Pancreas (tissue), 10 donors: Measurements from ENCODE around the gene DTD1. TPM values are rescaled to one million over a fixed set of nuclear protein-coding genes. Genes with fewer than 3 reads are reported as not detected.

ENCODE experiments used
- ATAC-seq, 4 donors: fragments of 200-7000 bp; cut with Tn5 transposase; one replicate each; pipeline versions ENCODE4 v1.8.0 to v1.9.1; 2020; ENCODE audit warnings: mild to moderate bottlenecking in 4 of 4, moderate library complexity in 4 of 4
- DNase-seq, 6 donors: peaks; one replicate each; pipeline ENCODE4 v3.0.0-alpha.2; 2020
- FAIRE-seq: peaks from 2 replicates; lab custom pipeline; 2012; peaks lifted over from hg19 to GRCh38; lab: Jason Lieb, UNC
- H3K27ac ChIP-seq, 4 donors: fragments of 200-600 bp; sonication (generic); 1 replicate in 3 of 4; 2 replicates in 1 of 4; pipeline versions ENCODE4 v1.5.0 to v1.8.0; 2020
- H3K27me3 ChIP-seq, 4 donors: fragments of 200-600 bp; one replicate each; pipeline ENCODE4 v1.8.0; 2021
- H3K36me3 ChIP-seq, 3 donors: fragments of 200-600 bp; sonication (generic) in 1 of 3; one replicate each; pipeline versions ENCODE4 v1.5.0 to v1.8.0; 2020 to 2021
- H3K4me1 ChIP-seq, 3 donors: fragments of 200-600 bp; one replicate each; pipeline ENCODE4 v1.8.0; 2021
- H3K4me3 ChIP-seq, 4 donors: fragments of 200-600 bp; sonication (generic) in 2 of 4; one replicate each; pipeline versions ENCODE4 v1.5.0 to v1.8.0; 2020 to 2021
- H3K9me3 ChIP-seq, 4 donors: fragments of 200-600 bp; one replicate each; pipeline ENCODE4 v1.8.0; 2021
- CTCF ChIP-seq, 4 donors: fragments of 200-600 bp; sonication (generic) in 3 of 4; IDR thresholded peaks; one replicate each; pipeline versions ENCODE4 v1.5.0 to v1.8.0; 2021; ENCODE audit warnings: antibody characterized with exemption in 4 of 4
- WGBS, 2 donors: extraction: QIAGEN DNeasy Blood & Tissue Kit; methylation state at CpG; one replicate each; pipeline ENCODE4 v1.1.7; 2013; 5-methylcytosine and 5-hydroxymethylcytosine counted together
- intact Hi-C, 3 donors: fragments of 100-400 bp; cut with DNase I; formaldehyde crosslinking; loops; one replicate each; pipeline versions ENCODE4 v1.11.1 to v1.14.2; 2022
- polyA plus RNA-seq, 2 donors: library from polyadenylated mRNA; stranded (reverse); fragments of 200-250 nt; gene quantifications; one replicate each; pipeline ENCODE4 v1.2.3, GENCODE V29; 2013
- total RNA-seq, 6 donors: library from RNA; stranded (reverse); fragmentation: NEBNext Ultra II Directional in 4 of 6; extraction: Animal tissue kit (Norgen Biotek cat#: 25700) in 4 of 6; gene quantifications; one replicate each; pipeline versions ENCODE4 v1.2.1 to v1.2.4, GENCODE V29; 2021 to 2023
- donor health status: healthy with polysubstance abuse.
- donor health status: DM: no; HTN: no; CAD: no; lungs with moderate emphysema.
- donor health status: DM: no; HTN: no; CAD: no.
- donor health status: control.
- donor health status: control.
- donor health status: Bipolar disorder and iron deficiency.
- donor health status: DM: yes; HTN: yes; CAD: no.
- donor health status: DM: no; HTN: no; CAD: no.
- donor health status: DM: no; HTN: no; CAD: no.
- donor health status: DM: yes; HTN: yes; CAD: no.

Gene DTD1
- total and polyA plus RNA-seq, 8 donors: 7.4 to 20.6 (median 12.1) TPM

- DNase-seq: no peak
- no peak for ATAC-seq
- FAIRE-seq: no peak
- TF ChIP-seq CTCF (IDR thresholded peaks at IDR 0.05): no peak
- Histone ChIP-seq H3K36me3 (no peaks in the 10 kb centered on the region), H3K9me3 (no peaks in the 10 kb centered on the region), H3K27me3 (no peaks in the 10 kb centered on the region), H3K4me3 (no peak overlapping the region), H3K27ac (no peak overlapping the region), H3K4me1 (no peaks in the 10 kb centered on the region)
- 88 to 90% methylated on average over 1 of the region's 1 CpG for WGBS, 2 donors
- intact Hi-C loops: no loop called here
Observed at GRCh38 chr20:18712131-18712530, 124.3 kb downstream of the DTD1 start.

- Histone ChIP-seq H3K9me3 (no peaks in the 10 kb centered on the region), H3K27me3 (no peaks in the 10 kb centered on the region), H3K4me3 (no peak overlapping the region), H3K4me1 (no peaks in the 10 kb centered on the region), H3K27ac (no peak overlapping the region), H3K36me3 (no peaks in the 10 kb centered on the region)
- ATAC-seq: no peak
- FAIRE-seq: no peak
- intact Hi-C loops: no loop called here
- TF ChIP-seq CTCF (IDR thresholded peaks at IDR 0.05): no peak
- WGBS, 2 donors: 78 to 79% methylated on average over 3 of the region's 3 CpGs
- DNase-seq: no peak
Observed at GRCh38 chr20:18712882-18713281, 125.0 kb downstream of the DTD1 start.

GRCh38 chr20:18715564-18715963 lies 127.7 kb downstream of the DTD1 start:
- ATAC-seq (no peak), DNase-seq (no peak), FAIRE-seq (no peak)
- H3K9me3 ChIP-seq: no peaks in the 10 kb centered on the region
- H3K4me3 ChIP-seq: no peak overlapping the region
- H3K36me3 ChIP-seq: no peaks in the 10 kb centered on the region
- WGBS, 2 donors: 39 to 44% methylated on average over 3 of the region's 3 CpGs
- no peaks in the 10 kb centered on the region for H3K4me1 ChIP-seq
- no peak overlapping the region for H3K27ac ChIP-seq
- intact Hi-C loops: no loop called here
- TF ChIP-seq CTCF (IDR thresholded peaks at IDR 0.05): no peak
- H3K27me3 ChIP-seq: no peaks in the 10 kb centered on the region

GRCh38 chr20:18717062-18717461 lies 129.2 kb downstream of the DTD1 start:
- intact Hi-C loops: no loop called here
- no peak overlapping the region for H3K27ac ChIP-seq
- H3K9me3 ChIP-seq: no peaks in the 10 kb centered on the region
- 83 to 84% methylated on average over 1 of the region's 1 CpG for WGBS, 2 donors
- no peak for ATAC-seq
- no peaks in the 10 kb centered on the region for H3K27me3 ChIP-seq
- H3K4me1 ChIP-seq: no peaks in the 10 kb centered on the region
- H3K36me3 ChIP-seq: no peaks in the 10 kb centered on the region
- no peak for TF ChIP-seq CTCF (IDR thresholded peaks at IDR 0.05)
- H3K4me3 ChIP-seq: no peak overlapping the region
- no peak for DNase-seq
- FAIRE-seq: no peak

- H3K36me3 ChIP-seq: no peaks in the 10 kb centered on the region
- no peaks in the 10 kb centered on the region for H3K4me1 ChIP-seq
- TF ChIP-seq CTCF (IDR thresholded peaks at IDR 0.05): no peak
- no peak overlapping the region for H3K27ac ChIP-seq
- 80 to 84% methylated on average over 3 of the region's 3 CpGs for WGBS, 2 donors
- ATAC-seq (no peak), FAIRE-seq (no peak), DNase-seq (no peak)
- no peak overlapping the region for H3K4me3 ChIP-seq
- H3K27me3 ChIP-seq: no peaks in the 10 kb centered on the region
- no peaks in the 10 kb centered on the region for H3K9me3 ChIP-seq
- intact Hi-C loops: no loop called here
Observed at GRCh38 chr20:18718129-18718528, 130.3 kb downstream of the DTD1 start.
